ENCODE results near the gene EEF1AKMT3.
"Not testable (repeated sequence)": the region's sequence is repeated elsewhere in the genome, so short reads cannot be mapped to it uniquely, and the experiment has no call there.

DNA sequence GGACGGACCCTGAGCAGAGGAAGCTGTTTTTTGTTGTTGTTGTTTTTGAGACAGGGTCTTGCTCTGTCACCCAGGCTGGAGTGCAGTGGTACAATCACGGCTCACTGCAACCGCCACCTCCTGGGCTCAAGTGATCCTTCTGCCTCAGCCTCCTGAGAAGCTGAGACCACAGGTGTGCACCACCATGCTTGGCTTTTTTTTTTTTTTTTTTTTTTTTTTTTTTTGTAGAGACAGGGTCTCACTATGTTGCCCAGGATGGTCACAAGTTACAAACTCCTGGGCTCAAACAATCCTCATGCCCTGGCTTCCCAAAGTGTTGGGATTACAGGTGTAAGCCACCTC lies 45.5 kb downstream of the EEF1AKMT3 start:
- TF ChIP-seq, protein P1, sequence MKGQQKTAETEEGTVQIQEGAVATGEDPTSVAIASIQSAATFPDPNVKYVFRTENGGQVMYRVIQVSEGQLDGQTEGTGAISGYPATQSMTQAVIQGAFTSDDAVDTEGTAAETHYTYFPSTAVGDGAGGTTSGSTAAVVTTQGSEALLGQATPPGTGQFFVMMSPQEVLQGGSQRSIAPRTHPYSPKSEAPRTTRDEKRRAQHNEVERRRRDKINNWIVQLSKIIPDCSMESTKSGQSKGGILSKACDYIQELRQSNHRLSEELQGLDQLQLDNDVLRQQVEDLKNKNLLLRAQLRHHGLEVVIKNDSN (CRISPR knock-in tag; IDR thresholded peaks at IDR 0.05), result not testable (repeated sequence)
- not testable (repeated sequence) for TF ChIP-seq CREM (IDR thresholded peaks at IDR 0.05; ENCODE audit: low read depth); SMAD3 (CRISPR knock-in tag; conservative IDR thresholded peaks at IDR 0.05); RFX5 (IDR thresholded peaks at IDR 0.05; ENCODE audit: low read depth, low read length); ARHGAP35 (IDR thresholded peaks at IDR 0.05; ENCODE audit: partially characterized antibody); RBBP5 (IDR thresholded peaks at IDR 0.05; ENCODE audit: borderline replicate concordance, insufficient read depth, low read length, poor library complexity, severe bottlenecking); CEBPB (tag; IDR thresholded peaks at IDR 0.05)
- TF ChIP-seq, protein P2, sequence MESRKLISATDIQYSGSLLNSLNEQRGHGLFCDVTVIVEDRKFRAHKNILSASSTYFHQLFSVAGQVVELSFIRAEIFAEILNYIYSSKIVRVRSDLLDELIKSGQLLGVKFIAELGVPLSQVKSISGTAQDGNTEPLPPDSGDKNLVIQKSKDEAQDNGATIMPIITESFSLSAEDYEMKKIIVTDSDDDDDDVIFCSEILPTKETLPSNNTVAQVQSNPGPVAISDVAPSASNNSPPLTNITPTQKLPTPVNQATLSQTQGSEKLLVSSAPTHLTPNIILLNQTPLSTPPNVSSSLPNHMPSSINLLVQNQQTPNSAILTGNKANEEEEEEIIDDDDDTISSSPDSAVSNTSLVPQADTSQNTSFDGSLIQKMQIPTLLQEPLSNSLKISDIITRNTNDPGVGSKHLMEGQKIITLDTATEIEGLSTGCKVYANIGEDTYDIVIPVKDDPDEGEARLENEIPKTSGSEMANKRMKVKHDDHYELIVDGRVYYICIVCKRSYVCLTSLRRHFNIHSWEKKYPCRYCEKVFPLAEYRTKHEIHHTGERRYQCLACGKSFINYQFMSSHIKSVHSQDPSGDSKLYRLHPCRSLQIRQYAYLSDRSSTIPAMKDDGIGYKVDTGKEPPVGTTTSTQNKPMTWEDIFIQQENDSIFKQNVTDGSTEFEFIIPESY (CRISPR knock-in tag; IDR thresholded peaks at IDR 0.05), result not testable (repeated sequence)
- TF ChIP-seq, protein P3, sequence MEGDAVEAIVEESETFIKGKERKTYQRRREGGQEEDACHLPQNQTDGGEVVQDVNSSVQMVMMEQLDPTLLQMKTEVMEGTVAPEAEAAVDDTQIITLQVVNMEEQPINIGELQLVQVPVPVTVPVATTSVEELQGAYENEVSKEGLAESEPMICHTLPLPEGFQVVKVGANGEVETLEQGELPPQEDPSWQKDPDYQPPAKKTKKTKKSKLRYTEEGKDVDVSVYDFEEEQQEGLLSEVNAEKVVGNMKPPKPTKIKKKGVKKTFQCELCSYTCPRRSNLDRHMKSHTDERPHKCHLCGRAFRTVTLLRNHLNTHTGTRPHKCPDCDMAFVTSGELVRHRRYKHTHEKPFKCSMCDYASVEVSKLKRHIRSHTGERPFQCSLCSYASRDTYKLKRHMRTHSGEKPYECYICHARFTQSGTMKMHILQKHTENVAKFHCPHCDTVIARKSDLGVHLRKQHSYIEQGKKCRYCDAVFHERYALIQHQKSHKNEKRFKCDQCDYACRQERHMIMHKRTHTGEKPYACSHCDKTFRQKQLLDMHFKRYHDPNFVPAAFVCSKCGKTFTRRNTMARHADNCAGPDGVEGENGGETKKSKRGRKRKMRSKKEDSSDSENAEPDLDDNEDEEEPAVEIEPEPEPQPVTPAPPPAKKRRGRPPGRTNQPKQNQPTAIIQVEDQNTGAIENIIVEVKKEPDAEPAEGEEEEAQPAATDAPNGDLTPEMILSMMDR (IDR thresholded peaks at IDR 0.05 in 2 of 3, conservative IDR thresholded peaks at IDR 0.05 in 1 of 3; ENCODE audit: insufficient read depth in 2 of 3, low read depth in 1 of 3, low read length in 3 of 3), result not testable (repeated sequence)
- TF ChIP-seq, protein P4, sequence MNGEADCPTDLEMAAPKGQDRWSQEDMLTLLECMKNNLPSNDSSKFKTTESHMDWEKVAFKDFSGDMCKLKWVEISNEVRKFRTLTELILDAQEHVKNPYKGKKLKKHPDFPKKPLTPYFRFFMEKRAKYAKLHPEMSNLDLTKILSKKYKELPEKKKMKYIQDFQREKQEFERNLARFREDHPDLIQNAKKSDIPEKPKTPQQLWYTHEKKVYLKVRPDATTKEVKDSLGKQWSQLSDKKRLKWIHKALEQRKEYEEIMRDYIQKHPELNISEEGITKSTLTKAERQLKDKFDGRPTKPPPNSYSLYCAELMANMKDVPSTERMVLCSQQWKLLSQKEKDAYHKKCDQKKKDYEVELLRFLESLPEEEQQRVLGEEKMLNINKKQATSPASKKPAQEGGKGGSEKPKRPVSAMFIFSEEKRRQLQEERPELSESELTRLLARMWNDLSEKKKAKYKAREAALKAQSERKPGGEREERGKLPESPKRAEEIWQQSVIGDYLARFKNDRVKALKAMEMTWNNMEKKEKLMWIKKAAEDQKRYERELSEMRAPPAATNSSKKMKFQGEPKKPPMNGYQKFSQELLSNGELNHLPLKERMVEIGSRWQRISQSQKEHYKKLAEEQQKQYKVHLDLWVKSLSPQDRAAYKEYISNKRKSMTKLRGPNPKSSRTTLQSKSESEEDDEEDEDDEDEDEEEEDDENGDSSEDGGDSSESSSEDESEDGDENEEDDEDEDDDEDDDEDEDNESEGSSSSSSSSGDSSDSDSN (IDR thresholded peaks at IDR 0.05; ENCODE audit: borderline replicate concordance in 1 of 2, low read depth in 2 of 2, low read length in 2 of 2), result not testable (repeated sequence)
- TF ChIP-seq, protein P5, sequence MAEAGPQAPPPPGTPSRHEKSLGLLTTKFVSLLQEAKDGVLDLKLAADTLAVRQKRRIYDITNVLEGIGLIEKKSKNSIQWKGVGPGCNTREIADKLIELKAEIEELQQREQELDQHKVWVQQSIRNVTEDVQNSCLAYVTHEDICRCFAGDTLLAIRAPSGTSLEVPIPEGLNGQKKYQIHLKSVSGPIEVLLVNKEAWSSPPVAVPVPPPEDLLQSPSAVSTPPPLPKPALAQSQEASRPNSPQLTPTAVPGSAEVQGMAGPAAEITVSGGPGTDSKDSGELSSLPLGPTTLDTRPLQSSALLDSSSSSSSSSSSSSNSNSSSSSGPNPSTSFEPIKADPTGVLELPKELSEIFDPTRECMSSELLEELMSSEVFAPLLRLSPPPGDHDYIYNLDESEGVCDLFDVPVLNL (CRISPR knock-in tag; IDR thresholded peaks at IDR 0.05; ENCODE audit: low read depth), result not testable (repeated sequence)

All from K562 (cell line).